Prostate gland (tissue), 2 donors: ENCODE results near the gene INTS2.
"Not testable (repeated sequence)": the region's sequence is repeated elsewhere in the genome, so short reads cannot be mapped to it uniquely, and the experiment has no call there.

Experiments used
- POLR2A ChIP-seq: fragments of 450-650 bp; IDR thresholded peaks from one replicate; pipeline ENCODE4 v1.6.1; 2016; ENCODE audit warnings: antibody characterized with exemption, mild to moderate bottlenecking
- TF ChIP-seq, protein P1 (sequence below), 4 experiments: fragments of 200-600 bp in 2 of 4; fragments of 450-650 bp in 2 of 4; sonication (generic) in 2 of 4; IDR thresholded peaks; 1 replicate in 3 of 4; 2 replicates in 1 of 4; pipeline ENCODE4 v1.5.1; 2016 to 2019; ENCODE audit warnings: antibody characterized with exemption in 4 of 4, mild to moderate bottlenecking in 2 of 4, moderate library complexity in 2 of 4

DNA sequence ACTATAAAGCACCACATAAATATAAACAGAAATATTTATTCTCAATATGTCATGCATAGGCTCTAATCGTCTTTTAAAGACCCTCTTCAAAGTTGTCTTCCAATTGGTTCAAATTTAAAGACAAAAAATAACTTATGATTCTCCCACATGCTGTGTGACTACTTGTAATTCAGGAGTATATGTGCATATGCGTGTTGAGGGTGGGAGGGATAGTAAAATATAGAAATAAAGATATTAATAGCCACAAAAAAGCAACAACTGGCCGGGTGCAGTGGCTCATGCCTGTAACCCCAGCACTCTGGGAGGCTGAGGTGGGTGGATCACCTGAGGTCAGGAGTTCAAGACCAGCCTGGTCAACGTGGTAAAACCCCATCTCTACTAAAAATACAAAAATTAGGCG is 33.5 kb downstream of the INTS2 start:
- TF ChIP-seq POLR2A, result not testable (repeated sequence)
- TF ChIP-seq, protein P1, sequence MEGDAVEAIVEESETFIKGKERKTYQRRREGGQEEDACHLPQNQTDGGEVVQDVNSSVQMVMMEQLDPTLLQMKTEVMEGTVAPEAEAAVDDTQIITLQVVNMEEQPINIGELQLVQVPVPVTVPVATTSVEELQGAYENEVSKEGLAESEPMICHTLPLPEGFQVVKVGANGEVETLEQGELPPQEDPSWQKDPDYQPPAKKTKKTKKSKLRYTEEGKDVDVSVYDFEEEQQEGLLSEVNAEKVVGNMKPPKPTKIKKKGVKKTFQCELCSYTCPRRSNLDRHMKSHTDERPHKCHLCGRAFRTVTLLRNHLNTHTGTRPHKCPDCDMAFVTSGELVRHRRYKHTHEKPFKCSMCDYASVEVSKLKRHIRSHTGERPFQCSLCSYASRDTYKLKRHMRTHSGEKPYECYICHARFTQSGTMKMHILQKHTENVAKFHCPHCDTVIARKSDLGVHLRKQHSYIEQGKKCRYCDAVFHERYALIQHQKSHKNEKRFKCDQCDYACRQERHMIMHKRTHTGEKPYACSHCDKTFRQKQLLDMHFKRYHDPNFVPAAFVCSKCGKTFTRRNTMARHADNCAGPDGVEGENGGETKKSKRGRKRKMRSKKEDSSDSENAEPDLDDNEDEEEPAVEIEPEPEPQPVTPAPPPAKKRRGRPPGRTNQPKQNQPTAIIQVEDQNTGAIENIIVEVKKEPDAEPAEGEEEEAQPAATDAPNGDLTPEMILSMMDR (IDR thresholded peaks at IDR 0.05), result not testable (repeated sequence)
